HEK293 (cell line): ENCODE data around the gene HLX.

Experiments used
- CTCF ChIA-PET: fragments of 350-600 bp; formaldehyde crosslinking; extraction: SDS; loops from one replicate; lab custom pipeline; 2021; ENCODE audit warnings: antibody characterized with exemption; lab: Yijun Ruan, JAX
- POLR2A ChIA-PET: fragments of 300-600 bp; formaldehyde crosslinking; extraction: SDS; loops from one replicate; lab custom pipeline; 2020; ENCODE audit warnings: antibody characterized with exemption, inconsistent platforms; lab: Yijun Ruan, JAX
- H3K27ac ChIP-seq: fragments of 200-500 bp; sonication (Bioruptor generic); 2 replicates; pipeline ENCODE4 v1.5.1; 2014; ENCODE audit warnings: low read depth, low read length, control low read depth, inconsistent platforms; ENCODE audit errors: extremely low read depth
- H3K36me3 ChIP-seq, 2 experiments: fragments of 200-500 bp in 1 of 2; sonication (Bioruptor generic) in 1 of 2; 1 replicate in 1 of 2; 2 replicates in 1 of 2; pipeline ENCODE4 v1.5.1; 2014 to 2017; ENCODE audit warnings: inconsistent platforms in 2 of 2, low read length in 2 of 2; ENCODE audit not compliant: control insufficient read depth in 2 of 2, insufficient read depth in 1 of 2
- H3K4me1 ChIP-seq: fragments of 200-500 bp; sonication (Bioruptor generic); 2 replicates; pipeline ENCODE4 v1.5.1; 2014; ENCODE audit warnings: mild to moderate bottlenecking, low read length, inconsistent platforms; ENCODE audit not compliant: control insufficient read depth, insufficient read depth
- H3K4me3 ChIP-seq: 2 replicates; pipeline ENCODE4 v1.5.1; 2011; ENCODE audit warnings: low read depth, mild to moderate bottlenecking, control low read depth, low read length, moderate library complexity
- H3K9me3 ChIP-seq: fragments of 200-500 bp; sonication (Bioruptor generic); 2 replicates; pipeline ENCODE4 v1.5.1; 2014; ENCODE audit warnings: low read depth, low read length, inconsistent platforms; ENCODE audit not compliant: control insufficient read depth, insufficient read depth
- ATF2 ChIP-seq: fragments of 450-650 bp; formaldehyde crosslinking; IDR thresholded peaks from 2 replicates; pipeline ENCODE4 v1.5.1; 2016; ENCODE audit warnings: missing biosample characterization, missing genetic modification characterization, low read depth
- KLF1 ChIP-seq: fragments of 450-650 bp; formaldehyde crosslinking; IDR thresholded peaks from 2 replicates; pipeline ENCODE4 v1.5.1; 2016; ENCODE audit warnings: missing biosample characterization, missing genetic modification characterization
- TCF7L2 ChIP-seq: IDR thresholded peaks from 2 replicates; pipeline ENCODE4 v1.6.1; 2011; ENCODE audit warnings: low read depth, mild to moderate bottlenecking, inconsistent platforms, low read length, moderate library complexity, borderline replicate concordance
- ZBTB44 ChIP-seq: fragments of 450-650 bp; IDR thresholded peaks from 2 replicates; pipeline ENCODE4 v1.5.1; 2018; ENCODE audit warnings: missing biosample characterization, mild to moderate bottlenecking, missing genetic modification characterization
- ZFP37 ChIP-seq: fragments of 450-650 bp; formaldehyde crosslinking; IDR thresholded peaks from 2 replicates; pipeline ENCODE4 v1.5.1; 2016; ENCODE audit warnings: missing biosample characterization, missing genetic modification characterization
- ZFP69B ChIP-seq: fragments of 450-650 bp; formaldehyde crosslinking; IDR thresholded peaks from 2 replicates; pipeline ENCODE4 v1.5.1; 2016; ENCODE audit warnings: missing biosample characterization, missing genetic modification characterization
- ZNF10 ChIP-seq: fragments of 450-650 bp; formaldehyde crosslinking; IDR thresholded peaks from 2 replicates; pipeline ENCODE4 v1.5.1; 2017; ENCODE audit warnings: missing biosample characterization, missing genetic modification characterization
- ZNF155 ChIP-seq: fragments of 450-650 bp; formaldehyde crosslinking; IDR thresholded peaks from 2 replicates; pipeline ENCODE4 v1.5.1; 2016; ENCODE audit warnings: missing biosample characterization, missing genetic modification characterization
- ZNF184 ChIP-seq: fragments of 450-650 bp; IDR thresholded peaks from 2 replicates; pipeline ENCODE4 v1.5.1; 2018; ENCODE audit warnings: missing biosample characterization, mild to moderate bottlenecking, missing genetic modification characterization
- ZNF19 ChIP-seq: fragments of 450-650 bp; formaldehyde crosslinking; IDR thresholded peaks from 2 replicates; pipeline ENCODE4; 2016; ENCODE audit warnings: missing biosample characterization, missing genetic modification characterization, low read depth
- ZNF280D ChIP-seq: fragments of 450-650 bp; formaldehyde crosslinking; IDR thresholded peaks from 2 replicates; pipeline ENCODE4 v1.5.1; 2016; ENCODE audit warnings: missing biosample characterization, missing genetic modification characterization
- ZNF302 ChIP-seq: fragments of 450-650 bp; formaldehyde crosslinking; IDR thresholded peaks from 2 replicates; pipeline ENCODE4 v1.5.1; 2016; ENCODE audit warnings: missing biosample characterization, missing genetic modification characterization, low read depth
- ZNF324 ChIP-seq: fragments of 450-650 bp; formaldehyde crosslinking; IDR thresholded peaks from 2 replicates; pipeline ENCODE4 v1.5.1; 2016; ENCODE audit warnings: missing biosample characterization, missing genetic modification characterization
- ZNF335 ChIP-seq: fragments of 450-650 bp; formaldehyde crosslinking; conservative IDR thresholded peaks from 2 replicates; pipeline ENCODE4 v1.5.1; 2016; ENCODE audit warnings: missing biosample characterization, missing genetic modification characterization
- ZNF366 ChIP-seq: fragments of 450-650 bp; formaldehyde crosslinking; conservative IDR thresholded peaks from 2 replicates; pipeline ENCODE4 v1.5.1; 2016; ENCODE audit warnings: missing biosample characterization, missing genetic modification characterization
- ZNF391 ChIP-seq: fragments of 450-650 bp; formaldehyde crosslinking; IDR thresholded peaks from 2 replicates; pipeline ENCODE4 v1.5.1; 2016; ENCODE audit warnings: low read depth, missing biosample characterization, missing genetic modification characterization, borderline replicate concordance
- ZNF449 ChIP-seq: fragments of 450-650 bp; formaldehyde crosslinking; IDR thresholded peaks from 2 replicates; pipeline ENCODE4 v1.5.1; 2017; ENCODE audit warnings: missing biosample characterization, mild to moderate bottlenecking, missing genetic modification characterization, moderate library complexity
- ZNF555 ChIP-seq: fragments of 450-650 bp; formaldehyde crosslinking; conservative IDR thresholded peaks from 2 replicates; pipeline ENCODE4 v1.5.1; 2017; ENCODE audit warnings: missing biosample characterization, mild to moderate bottlenecking, missing genetic modification characterization, inconsistent platforms
- ZNF701 ChIP-seq: fragments of 450-650 bp; formaldehyde crosslinking; IDR thresholded peaks from 2 replicates; pipeline ENCODE4 v1.5.1; 2016; ENCODE audit warnings: missing biosample characterization, missing genetic modification characterization
- ZNF777 ChIP-seq: fragments of 450-650 bp; formaldehyde crosslinking; IDR thresholded peaks from 2 replicates; pipeline ENCODE4 v1.5.1; 2017; ENCODE audit warnings: missing biosample characterization, missing genetic modification characterization, borderline replicate concordance
- ZXDB ChIP-seq: fragments of 450-650 bp; formaldehyde crosslinking; IDR thresholded peaks from 2 replicates; pipeline ENCODE4 v1.5.1; 2016; ENCODE audit warnings: missing biosample characterization, missing genetic modification characterization
- TF ChIP-seq, protein P1 (sequence below): fragments of 450-650 bp; formaldehyde crosslinking; IDR thresholded peaks from 2 replicates; pipeline ENCODE4 v1.5.1; 2016; ENCODE audit warnings: missing biosample characterization, missing genetic modification characterization
- TF ChIP-seq, protein P2 (sequence below): fragments of 450-650 bp; formaldehyde crosslinking; IDR thresholded peaks from 2 replicates; pipeline ENCODE4 v1.5.1; 2017; ENCODE audit warnings: missing biosample characterization, missing genetic modification characterization

Gene HLX

DNA sequence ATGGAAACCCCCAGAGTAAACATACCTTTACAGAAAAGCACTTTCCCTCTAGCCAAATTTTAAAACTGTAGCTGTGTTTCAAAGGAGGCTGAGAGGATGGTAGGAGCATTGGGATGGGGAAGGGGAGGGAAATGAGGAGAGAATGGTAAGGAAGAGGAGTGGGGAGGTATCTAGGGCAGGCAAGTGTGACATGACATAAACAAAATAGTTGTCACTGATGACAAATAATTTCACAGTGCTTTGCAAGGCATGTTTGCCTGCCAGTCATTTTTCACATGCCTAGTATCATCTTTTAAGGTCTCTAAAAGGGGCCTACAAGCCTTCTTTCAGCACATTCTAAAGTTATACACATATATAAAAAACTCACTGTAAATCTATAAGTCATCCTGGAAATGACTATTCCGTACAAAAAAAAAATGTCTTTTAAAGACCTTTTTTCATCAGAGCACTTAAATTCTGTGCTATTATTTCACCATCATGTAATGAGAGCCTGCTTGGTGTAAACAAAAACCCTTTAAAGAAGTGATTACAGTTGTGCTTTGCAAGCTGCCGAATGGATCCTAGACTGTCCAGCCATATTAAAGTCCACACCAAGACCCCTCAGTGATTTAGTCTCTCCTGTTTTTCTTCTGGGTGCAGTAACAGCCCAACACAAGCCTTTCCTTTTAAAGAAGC is 38.4 kb downstream of the HLX start (continued):
- TF ChIP-seq, protein P1, sequence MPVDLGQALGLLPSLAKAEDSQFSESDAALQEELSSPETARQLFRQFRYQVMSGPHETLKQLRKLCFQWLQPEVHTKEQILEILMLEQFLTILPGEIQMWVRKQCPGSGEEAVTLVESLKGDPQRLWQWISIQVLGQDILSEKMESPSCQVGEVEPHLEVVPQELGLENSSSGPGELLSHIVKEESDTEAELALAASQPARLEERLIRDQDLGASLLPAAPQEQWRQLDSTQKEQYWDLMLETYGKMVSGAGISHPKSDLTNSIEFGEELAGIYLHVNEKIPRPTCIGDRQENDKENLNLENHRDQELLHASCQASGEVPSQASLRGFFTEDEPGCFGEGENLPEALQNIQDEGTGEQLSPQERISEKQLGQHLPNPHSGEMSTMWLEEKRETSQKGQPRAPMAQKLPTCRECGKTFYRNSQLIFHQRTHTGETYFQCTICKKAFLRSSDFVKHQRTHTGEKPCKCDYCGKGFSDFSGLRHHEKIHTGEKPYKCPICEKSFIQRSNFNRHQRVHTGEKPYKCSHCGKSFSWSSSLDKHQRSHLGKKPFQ, result no peak
- TF ChIP-seq ZNF184 (tag by site-specific recombination) (no peak), ZNF280D (no peak)
- TF ChIP-seq, all 188 proteins: peak for 5

DNA sequence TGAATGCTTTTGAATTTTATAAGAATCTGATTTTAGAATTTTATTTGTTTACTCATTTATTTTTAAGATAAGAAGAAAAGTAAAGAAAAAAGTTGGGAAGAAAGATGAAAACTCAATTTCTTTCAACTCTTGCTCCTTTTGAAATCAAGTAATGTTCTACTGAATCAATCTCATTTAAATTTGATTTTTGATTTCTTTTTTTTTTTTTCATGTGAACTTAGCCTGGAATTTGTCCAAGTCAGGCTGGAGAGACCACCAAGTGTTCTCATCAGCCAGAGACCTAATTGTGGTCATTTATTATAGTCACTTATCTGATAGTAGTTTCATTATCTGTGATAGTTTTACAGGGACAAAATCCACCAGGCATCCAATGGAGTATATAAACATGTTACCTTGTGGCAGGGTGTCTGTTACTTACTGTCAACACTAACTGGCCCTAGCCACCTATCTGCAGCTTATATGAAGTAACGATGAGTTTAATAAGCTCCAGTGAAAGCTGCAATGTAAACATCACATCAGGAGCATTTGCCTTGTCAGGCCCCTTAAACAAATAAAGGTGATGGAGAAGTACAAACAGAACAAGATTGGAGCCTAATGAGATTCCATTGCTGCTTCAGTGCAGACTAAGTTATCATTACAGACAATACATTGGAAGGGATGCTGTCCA is 39.2 kb downstream of the HLX start:
- Histone ChIP-seq H3K9me3 (no peaks in the 10 kb centered on the region), H3K36me3 (no peaks in the 10 kb centered on the region), H3K27ac (no peak overlapping the region), H3K4me3 (no peak overlapping the region), H3K4me1 (peaks cover 22% of the 10 kb centered on the region)
- ChIA-PET CTCF (interaction anchor here (0.6 to 1.2 kb wide), 2 partner anchors 10 to 144 kb away, joined by 3 to 7 read pairs; no protein-coding TSS in a partner anchor), POLR2A (no interaction called here)
- TF ChIP-seq KLF1, result peak; percentile 86
- peak; percentile 90 for TF ChIP-seq ZXDB (tag by site-specific recombination)
- TF ChIP-seq ZNF10, result peak; percentile 62; the same call in 1 of the 2 replicates
- peak; percentile 85; the same call in 1 of the 2 replicates for TF ChIP-seq TCF7L2
- no peak for TF ChIP-seq ZNF555 (tag by site-specific recombination)
- TF ChIP-seq ZNF335, result no peak; the same call in 1 of the 2 replicates
- TF ChIP-seq ZNF19 (tag by site-specific recombination), result peak; percentile 96
- TF ChIP-seq ZFP69B (tag by site-specific recombination), result no peak
- no peak for TF ChIP-seq ZNF391 (tag by site-specific recombination)
- TF ChIP-seq ZNF302 (tag by site-specific recombination), result no peak
- TF ChIP-seq ZNF324, result no peak
- TF ChIP-seq ZNF366, result no peak
- TF ChIP-seq, protein P2, sequence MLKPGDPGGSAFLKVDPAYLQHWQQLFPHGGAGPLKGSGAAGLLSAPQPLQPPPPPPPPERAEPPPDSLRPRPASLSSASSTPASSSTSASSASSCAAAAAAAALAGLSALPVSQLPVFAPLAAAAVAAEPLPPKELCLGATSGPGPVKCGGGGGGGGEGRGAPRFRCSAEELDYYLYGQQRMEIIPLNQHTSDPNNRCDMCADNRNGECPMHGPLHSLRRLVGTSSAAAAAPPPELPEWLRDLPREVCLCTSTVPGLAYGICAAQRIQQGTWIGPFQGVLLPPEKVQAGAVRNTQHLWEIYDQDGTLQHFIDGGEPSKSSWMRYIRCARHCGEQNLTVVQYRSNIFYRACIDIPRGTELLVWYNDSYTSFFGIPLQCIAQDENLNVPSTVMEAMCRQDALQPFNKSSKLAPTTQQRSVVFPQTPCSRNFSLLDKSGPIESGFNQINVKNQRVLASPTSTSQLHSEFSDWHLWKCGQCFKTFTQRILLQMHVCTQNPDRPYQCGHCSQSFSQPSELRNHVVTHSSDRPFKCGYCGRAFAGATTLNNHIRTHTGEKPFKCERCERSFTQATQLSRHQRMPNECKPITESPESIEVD (tag by site-specific recombination), result peak; percentile 83
- TF ChIP-seq ZNF701, result no peak
- TF ChIP-seq ZNF449 (tag by site-specific recombination), result peak; percentile 40; the same call in 1 of the 2 replicates
- TF ChIP-seq ZBTB44, result peak; percentile 91
- TF ChIP-seq ZNF777 (tag by site-specific recombination), result no peak
- TF ChIP-seq ZNF155 (tag by site-specific recombination), result no peak
- no peak for TF ChIP-seq ZFP37
- peak; percentile 63 for TF ChIP-seq ATF2
